SU-DHL-6 (cell line): Measurements from ENCODE around the gene GOLGA6D.
"Not testable (repeated sequence)": the region's sequence is repeated elsewhere in the genome, so short reads cannot be mapped to it uniquely, and the experiment has no call there.

Experiments used
- CTCF ChIP-seq: fragments of 200-600 bp; sonication (generic); IDR thresholded peaks from one replicate; pipeline ENCODE4 v1.5.1; 2017; ENCODE audit warnings: antibody characterized with exemption, mild to moderate bottlenecking, low read length, moderate library complexity; ENCODE audit not compliant: insufficient read depth, poor library complexity, severe bottlenecking
- EZH2phosphoT487 ChIP-seq: fragments of 200-600 bp; sonication (generic), shearing (Covaris generic); conservative IDR thresholded peaks from 2 replicates; pipeline ENCODE4 v1.6.1; 2018; ENCODE audit warnings: mild to moderate bottlenecking, antibody characterized with exemption, low read length, moderate library complexity, mixed read lengths

- TF ChIP-seq CTCF, EZH2phosphoT487: not testable (repeated sequence)
These were observed 30.4 kb upstream of the GOLGA6D start for GRCh38 chr15:75252285-75252684.
